NK-92 (cell line): ENCODE measurements around the gene USP47.

ENCODE experiments used
- DNase-seq: peaks from one replicate; lab custom pipeline; 2025; ENCODE audit not compliant: unreplicated experiment; lab: John Stamatoyannopoulos, UW

Gene USP47

GRCh38 chr11:11965656-11966353 is 124.0 kb downstream of the USP47 start:
- DNase-seq, result no peak

- DNase-seq, result no peak
These were observed 124.6 kb downstream of the USP47 start for GRCh38 chr11:11966354-11966741.

GRCh38 chr11:11966826-11967668 is 125.3 kb downstream of the USP47 start:
- no peak for DNase-seq

- no peak for DNase-seq
These were observed 126.1 kb downstream of the USP47 start for GRCh38 chr11:11967669-11968510.

GRCh38 chr11:11968511-11969280 is 126.9 kb downstream of the USP47 start:
- no peak for DNase-seq

- no peak for DNase-seq
These were observed 127.8 kb downstream of the USP47 start for GRCh38 chr11:11969380-11970215.

- DNase-seq, result no peak
These were observed 128.8 kb downstream of the USP47 start for GRCh38 chr11:11970556-11970955.

- DNase-seq, result no peak
These were observed 130.3 kb downstream of the USP47 start for GRCh38 chr11:11971906-11972547.

- no peak for DNase-seq
These were observed 131.1 kb downstream of the USP47 start for GRCh38 chr11:11972730-11973341.

GRCh38 chr11:11973361-11973800 is 131.6 kb downstream of the USP47 start:
- DNase-seq, result no peak

- no peak for DNase-seq
These were observed 132.1 kb downstream of the USP47 start for GRCh38 chr11:11973866-11974265.

GRCh38 chr11:11975201-11976092 is 133.7 kb downstream of the USP47 start:
- DNase-seq, result no peak

- no peak for DNase-seq
These were observed 134.8 kb downstream of the USP47 start for GRCh38 chr11:11976481-11977127.

GRCh38 chr11:11977206-11977938 is 135.6 kb downstream of the USP47 start:
- no peak for DNase-seq

GRCh38 chr11:11978098-11978637 is 136.4 kb downstream of the USP47 start:
- no peak for DNase-seq

GRCh38 chr11:11978792-11979487 is 137.2 kb downstream of the USP47 start:
- DNase-seq, result no peak
